ENCODE data around the gene PRR35.
A peak's percentile ranks its signal among the peaks of the same experiment; 100 is the strongest.

The PRR35 gene

GRCh38 chr16:528111-529011 is 31.8 kb upstream of the PRR35 start:
- peak; percentile 20 for DNase-seq

GRCh38 chr16:529012-529575 is 31.1 kb upstream of the PRR35 start:
- peak; percentile 30 for DNase-seq

- DNase-seq, result no peak
Observed at GRCh38 chr16:530111-530817, 29.9 kb upstream of the PRR35 start.

GRCh38 chr16:531494-532125 is 28.6 kb upstream of the PRR35 start:
- DNase-seq, result no peak

- no peak for DNase-seq
Observed at GRCh38 chr16:533391-534123, 26.6 kb upstream of the PRR35 start.

GRCh38 chr16:534135-534534 is 26.1 kb upstream of the PRR35 start:
- no peak for DNase-seq

- no peak for DNase-seq
Observed at GRCh38 chr16:534856-535445, 25.2 kb upstream of the PRR35 start.

- DNase-seq, result no peak
Observed at GRCh38 chr16:535446-536405, 24.5 kb upstream of the PRR35 start.

GRCh38 chr16:536746-537145 is 23.4 kb upstream of the PRR35 start:
- no peak for DNase-seq

GRCh38 chr16:537415-538335 is 22.5 kb upstream of the PRR35 start:
- DNase-seq, result no peak

- DNase-seq, result no peak
Observed at GRCh38 chr16:539901-540530, 20.2 kb upstream of the PRR35 start.

GRCh38 chr16:540645-541340 is 19.4 kb upstream of the PRR35 start:
- no peak for DNase-seq

- no peak for DNase-seq
Observed at GRCh38 chr16:543301-544164, 16.7 kb upstream of the PRR35 start.

GRCh38 chr16:544517-544916 is 15.7 kb upstream of the PRR35 start:
- DNase-seq, result no peak

- DNase-seq, result peak; percentile 39
Observed at GRCh38 chr16:546909-547770, 13.1 kb upstream of the PRR35 start.

- DNase-seq, result no peak
Observed at GRCh38 chr16:548586-548985, 11.6 kb upstream of the PRR35 start.

All from activated gamma-delta T cell treated with Interleukin-2 at 50 U/mL for 16 hours (primary cell).